ENCODE data around the gene MYO7A.

The MYO7A gene

GRCh38 chr11:77204754-77205466 lies 76.9 kb downstream of the MYO7A start:
- no peaks in the 10 kb centered on the region for H3K9me3 ChIP-seq (ENCODE audit: control insufficient read depth in 2 of 2, low read length in 2 of 2)
- no peaks in the 10 kb centered on the region for H3K36me3 ChIP-seq (ENCODE audit: control insufficient read depth in 2 of 2, insufficient read depth in 2 of 2, low read length in 2 of 2)
- no peaks in the 10 kb centered on the region for H3K4me1 ChIP-seq (ENCODE audit: control insufficient read depth in 2 of 2, insufficient read depth in 2 of 2, low read length in 2 of 2)
- H3K27ac ChIP-seq (ENCODE audit: low read depth in 2 of 2, low read length in 2 of 2) = no peak overlapping the region
- no peak overlapping the region for H3K9ac ChIP-seq (ENCODE audit: low read depth in 1 of 2, low read length in 2 of 2)
- H3K4me3 ChIP-seq (ENCODE audit: low read length in 2 of 2) = no peak overlapping the region
- H3K27me3 ChIP-seq (ENCODE audit: control insufficient read depth in 2 of 2, insufficient read depth in 2 of 2, low read length in 2 of 2) = no peaks in the 10 kb centered on the region

GRCh38 chr11:77205467-77206263 lies 77.6 kb downstream of the MYO7A start:
- H3K27ac ChIP-seq (ENCODE audit: low read depth in 2 of 2, low read length in 2 of 2) = no peak overlapping the region
- H3K27me3 ChIP-seq (ENCODE audit: control insufficient read depth in 2 of 2, insufficient read depth in 2 of 2, low read length in 2 of 2) = no peaks in the 10 kb centered on the region
- no peaks in the 10 kb centered on the region for H3K36me3 ChIP-seq (ENCODE audit: control insufficient read depth in 2 of 2, insufficient read depth in 2 of 2, low read length in 2 of 2)
- no peak overlapping the region for H3K4me3 ChIP-seq (ENCODE audit: low read length in 2 of 2)
- no peak overlapping the region for H3K9ac ChIP-seq (ENCODE audit: low read depth in 1 of 2, low read length in 2 of 2)
- H3K9me3 ChIP-seq (ENCODE audit: control insufficient read depth in 2 of 2, low read length in 2 of 2) = no peaks in the 10 kb centered on the region
- H3K4me1 ChIP-seq (ENCODE audit: control insufficient read depth in 2 of 2, insufficient read depth in 2 of 2, low read length in 2 of 2) = no peaks in the 10 kb centered on the region

DNA sequence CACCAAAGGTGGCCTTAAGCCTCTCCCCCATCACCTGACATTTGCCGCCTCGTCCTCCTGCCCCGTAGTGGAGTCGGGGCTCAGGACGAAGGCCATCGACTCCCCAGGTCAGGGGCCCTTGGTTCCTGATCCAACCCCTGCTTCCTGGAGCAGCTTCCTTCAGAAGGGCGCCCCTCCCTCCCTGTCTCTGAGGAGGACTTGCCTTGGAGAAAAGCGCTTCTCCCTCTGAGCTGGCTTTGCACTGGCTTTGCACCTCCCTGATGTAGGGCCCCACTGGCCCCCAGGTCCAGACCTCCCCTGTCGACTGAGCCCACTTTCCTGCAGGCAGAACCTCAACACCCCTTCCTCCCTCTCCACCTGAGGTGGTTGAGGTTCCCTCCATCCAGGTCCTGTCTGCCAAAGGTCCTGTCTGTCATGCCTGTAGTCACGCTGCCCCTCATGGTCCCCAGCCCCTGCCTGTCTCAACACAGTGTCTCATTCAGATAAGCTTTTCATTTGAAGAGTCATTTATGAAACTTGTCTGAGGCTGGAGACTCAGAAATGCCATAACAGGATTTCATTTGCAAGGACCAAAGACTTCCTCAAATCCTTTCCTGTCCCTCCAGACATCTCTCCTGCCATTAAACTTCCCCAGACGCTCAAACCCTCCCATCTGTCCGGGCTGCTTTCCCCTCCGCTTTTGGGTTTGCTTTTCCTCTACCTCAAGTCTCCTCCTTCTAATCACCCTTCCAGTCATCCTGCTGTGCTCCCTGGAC lies 78.4 kb downstream of the MYO7A start:
- Histone ChIP-seq H3K4me3 (ENCODE audit: low read length in 2 of 2) (no peak overlapping the region), H3K4me1 (ENCODE audit: control insufficient read depth in 2 of 2, insufficient read depth in 2 of 2, low read length in 2 of 2) (no peaks in the 10 kb centered on the region), H3K9me3 (ENCODE audit: control insufficient read depth in 2 of 2, low read length in 2 of 2) (no peaks in the 10 kb centered on the region), H3K27me3 (ENCODE audit: control insufficient read depth in 2 of 2, insufficient read depth in 2 of 2, low read length in 2 of 2) (no peaks in the 10 kb centered on the region), H3K9ac (ENCODE audit: low read depth in 1 of 2, low read length in 2 of 2) (no peak overlapping the region), H3K36me3 (ENCODE audit: control insufficient read depth in 2 of 2, insufficient read depth in 2 of 2, low read length in 2 of 2) (no peaks in the 10 kb centered on the region), H3K27ac (ENCODE audit: low read depth in 2 of 2, low read length in 2 of 2) (no peak overlapping the region)

DNA sequence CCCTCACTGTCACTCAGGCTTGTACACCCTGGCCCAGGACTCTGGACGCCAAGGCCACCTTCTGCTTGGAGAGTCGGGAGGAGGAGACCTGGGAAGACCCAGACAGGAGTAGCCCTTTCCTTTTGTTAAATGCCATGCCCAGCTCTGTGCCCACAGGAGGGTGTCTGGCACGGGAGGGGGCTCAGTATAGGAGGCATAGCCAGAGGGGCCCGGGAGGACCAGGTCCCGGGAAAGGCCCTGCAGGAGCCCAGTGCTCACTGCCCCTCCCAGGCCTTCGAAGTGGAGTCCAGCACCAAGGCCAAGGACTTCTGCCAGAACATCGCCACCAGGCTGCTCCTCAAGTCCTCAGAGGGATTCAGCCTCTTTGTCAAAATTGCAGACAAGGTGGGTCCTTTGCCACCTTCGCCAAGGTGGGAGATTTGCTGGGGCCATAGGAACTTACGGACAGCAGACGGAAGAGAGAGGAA lies 79.0 kb downstream of the MYO7A start:
- no peaks in the 10 kb centered on the region for H3K27me3 ChIP-seq (ENCODE audit: control insufficient read depth in 2 of 2, insufficient read depth in 2 of 2, low read length in 2 of 2)
- H3K36me3 ChIP-seq (ENCODE audit: control insufficient read depth in 2 of 2, insufficient read depth in 2 of 2, low read length in 2 of 2) = no peaks in the 10 kb centered on the region
- H3K9me3 ChIP-seq (ENCODE audit: control insufficient read depth in 2 of 2, low read length in 2 of 2) = no peaks in the 10 kb centered on the region
- no peak overlapping the region for H3K9ac ChIP-seq (ENCODE audit: low read depth in 1 of 2, low read length in 2 of 2)
- H3K4me3 ChIP-seq (ENCODE audit: low read length in 2 of 2) = no peak overlapping the region
- H3K4me1 ChIP-seq (ENCODE audit: control insufficient read depth in 2 of 2, insufficient read depth in 2 of 2, low read length in 2 of 2) = no peaks in the 10 kb centered on the region
- H3K27ac ChIP-seq (ENCODE audit: low read depth in 2 of 2, low read length in 2 of 2) = no peak overlapping the region

GRCh38 chr11:77207618-77208313 lies 79.7 kb downstream of the MYO7A start:
- no peaks in the 10 kb centered on the region for H3K9me3 ChIP-seq (ENCODE audit: control insufficient read depth in 2 of 2, low read length in 2 of 2)
- H3K4me3 ChIP-seq (ENCODE audit: low read length in 2 of 2) = no peak overlapping the region
- no peaks in the 10 kb centered on the region for H3K27me3 ChIP-seq (ENCODE audit: control insufficient read depth in 2 of 2, insufficient read depth in 2 of 2, low read length in 2 of 2)
- H3K4me1 ChIP-seq (ENCODE audit: control insufficient read depth in 2 of 2, insufficient read depth in 2 of 2, low read length in 2 of 2) = no peaks in the 10 kb centered on the region
- H3K36me3 ChIP-seq (ENCODE audit: control insufficient read depth in 2 of 2, insufficient read depth in 2 of 2, low read length in 2 of 2) = no peaks in the 10 kb centered on the region
- H3K27ac ChIP-seq (ENCODE audit: low read depth in 2 of 2, low read length in 2 of 2) = no peak overlapping the region
- H3K9ac ChIP-seq (ENCODE audit: low read depth in 1 of 2, low read length in 2 of 2) = no peak overlapping the region

GRCh38 chr11:77208535-77208934 lies 80.5 kb downstream of the MYO7A start:
- H3K4me1 ChIP-seq (ENCODE audit: control insufficient read depth in 2 of 2, insufficient read depth in 2 of 2, low read length in 2 of 2) = no peaks in the 10 kb centered on the region
- no peak overlapping the region for H3K27ac ChIP-seq (ENCODE audit: low read depth in 2 of 2, low read length in 2 of 2)
- H3K36me3 ChIP-seq (ENCODE audit: control insufficient read depth in 2 of 2, insufficient read depth in 2 of 2, low read length in 2 of 2) = no peaks in the 10 kb centered on the region
- no peak overlapping the region for H3K9ac ChIP-seq (ENCODE audit: low read depth in 1 of 2, low read length in 2 of 2)
- no peaks in the 10 kb centered on the region for H3K9me3 ChIP-seq (ENCODE audit: control insufficient read depth in 2 of 2, low read length in 2 of 2)
- H3K27me3 ChIP-seq (ENCODE audit: control insufficient read depth in 2 of 2, insufficient read depth in 2 of 2, low read length in 2 of 2) = no peaks in the 10 kb centered on the region
- H3K4me3 ChIP-seq (ENCODE audit: low read length in 2 of 2) = no peak overlapping the region

DNA sequence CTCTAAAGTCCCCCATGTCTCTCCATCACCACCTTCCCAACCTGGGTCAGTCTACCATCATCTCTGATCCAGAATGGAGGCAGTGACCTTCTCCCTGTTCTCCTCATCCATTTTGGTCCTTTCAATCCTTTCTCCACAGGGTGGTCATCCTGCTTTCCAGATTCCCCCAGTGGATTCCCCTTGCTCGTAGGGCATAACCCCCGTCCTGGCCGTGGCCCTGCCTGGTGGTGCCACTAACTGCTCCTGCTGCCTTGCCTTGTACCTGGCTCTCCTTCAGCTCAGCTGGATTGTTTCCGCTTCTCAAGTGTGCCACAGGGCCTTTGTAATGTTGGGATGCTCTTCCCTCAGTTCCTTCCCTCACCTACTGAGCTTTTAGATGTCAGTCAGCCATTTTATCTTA lies 81.6 kb downstream of the MYO7A start:
- H3K4me3 ChIP-seq (ENCODE audit: low read length in 2 of 2) = no peak overlapping the region
- H3K4me1 ChIP-seq (ENCODE audit: control insufficient read depth in 2 of 2, insufficient read depth in 2 of 2, low read length in 2 of 2) = no peaks in the 10 kb centered on the region
- no peak overlapping the region for H3K27ac ChIP-seq (ENCODE audit: low read depth in 2 of 2, low read length in 2 of 2)
- no peak overlapping the region for H3K9ac ChIP-seq (ENCODE audit: low read depth in 1 of 2, low read length in 2 of 2)
- no peaks in the 10 kb centered on the region for H3K27me3 ChIP-seq (ENCODE audit: control insufficient read depth in 2 of 2, insufficient read depth in 2 of 2, low read length in 2 of 2)
- H3K9me3 ChIP-seq (ENCODE audit: control insufficient read depth in 2 of 2, low read length in 2 of 2) = no peaks in the 10 kb centered on the region
- no peaks in the 10 kb centered on the region for H3K36me3 ChIP-seq (ENCODE audit: control insufficient read depth in 2 of 2, insufficient read depth in 2 of 2, low read length in 2 of 2)

DNA sequence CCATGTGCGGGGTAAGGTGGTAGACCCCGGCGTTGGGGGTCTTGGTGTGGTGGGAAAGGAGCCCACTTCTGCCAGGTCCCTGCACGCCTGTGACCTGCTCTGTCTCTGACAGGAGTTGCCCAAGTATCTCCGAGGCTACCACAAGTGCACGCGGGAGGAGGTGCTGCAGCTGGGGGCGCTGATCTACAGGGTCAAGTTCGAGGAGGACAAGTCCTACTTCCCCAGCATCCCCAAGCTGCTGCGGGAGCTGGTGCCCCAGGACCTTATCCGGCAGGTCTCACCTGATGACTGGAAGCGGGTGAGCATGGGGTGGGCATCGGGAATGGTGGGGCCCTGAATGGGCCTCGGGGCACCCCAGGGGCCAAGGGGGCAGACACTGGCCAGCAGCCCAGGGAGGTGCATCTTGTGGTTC lies 83.0 kb downstream of the MYO7A start:
- Histone ChIP-seq H3K36me3 (ENCODE audit: control insufficient read depth in 2 of 2, insufficient read depth in 2 of 2, low read length in 2 of 2) (no peaks in the 10 kb centered on the region), H3K27me3 (ENCODE audit: control insufficient read depth in 2 of 2, insufficient read depth in 2 of 2, low read length in 2 of 2) (no peaks in the 10 kb centered on the region), H3K27ac (ENCODE audit: low read depth in 2 of 2, low read length in 2 of 2) (no peak overlapping the region), H3K4me1 (ENCODE audit: control insufficient read depth in 2 of 2, insufficient read depth in 2 of 2, low read length in 2 of 2) (no peaks in the 10 kb centered on the region), H3K9ac (ENCODE audit: low read depth in 1 of 2, low read length in 2 of 2) (no peak overlapping the region), H3K4me3 (ENCODE audit: low read length in 2 of 2) (no peak overlapping the region), H3K9me3 (ENCODE audit: control insufficient read depth in 2 of 2, low read length in 2 of 2) (no peaks in the 10 kb centered on the region)

GRCh38 chr11:77211594-77212251 lies 83.7 kb downstream of the MYO7A start:
- Histone ChIP-seq H3K4me1 (ENCODE audit: control insufficient read depth in 2 of 2, insufficient read depth in 2 of 2, low read length in 2 of 2) (no peaks in the 10 kb centered on the region), H3K9ac (ENCODE audit: low read depth in 1 of 2, low read length in 2 of 2) (no peak overlapping the region), H3K9me3 (ENCODE audit: control insufficient read depth in 2 of 2, low read length in 2 of 2) (no peaks in the 10 kb centered on the region), H3K4me3 (ENCODE audit: low read length in 2 of 2) (no peak overlapping the region), H3K27ac (ENCODE audit: low read depth in 2 of 2, low read length in 2 of 2) (no peak overlapping the region), H3K27me3 (ENCODE audit: control insufficient read depth in 2 of 2, insufficient read depth in 2 of 2, low read length in 2 of 2) (no peaks in the 10 kb centered on the region), H3K36me3 (ENCODE audit: control insufficient read depth in 2 of 2, insufficient read depth in 2 of 2, low read length in 2 of 2) (no peaks in the 10 kb centered on the region)
